HG02885 (cell line): ENCODE measurements around the gene TAS1R1.
A peak's percentile ranks its signal among the peaks of the same experiment; 100 is the strongest.

Experiments used
- ATAC-seq: cut with Tn5 transposase; IDR thresholded peaks from one replicate; pipeline ENCODE4 v1.9.1; 2021; ENCODE audit warnings: mild to moderate bottlenecking; ENCODE audit not compliant: unreplicated experiment, poor library complexity

Gene TAS1R1

DNA sequence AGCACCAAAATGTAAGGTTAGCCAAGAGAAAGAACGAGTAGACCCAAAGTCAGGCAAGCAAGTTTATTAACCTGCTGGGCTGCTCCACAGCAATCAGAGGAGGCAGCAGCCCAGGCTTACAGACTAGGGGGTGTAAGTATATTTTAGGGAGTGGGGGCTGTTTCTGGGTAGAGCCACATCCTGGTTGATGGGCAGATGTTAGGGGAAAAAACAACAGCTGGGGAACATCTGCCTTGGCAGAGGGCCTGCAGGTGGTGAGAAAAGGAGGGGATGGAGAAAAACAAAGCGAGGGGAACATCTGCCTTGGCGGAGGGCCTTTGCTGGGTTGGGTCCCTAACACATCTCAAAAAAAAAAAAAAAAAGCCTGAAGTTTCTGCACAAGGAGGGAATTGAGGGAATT lies 15.0 kb downstream of the TAS1R1 start:
- ATAC-seq, result no peak

DNA sequence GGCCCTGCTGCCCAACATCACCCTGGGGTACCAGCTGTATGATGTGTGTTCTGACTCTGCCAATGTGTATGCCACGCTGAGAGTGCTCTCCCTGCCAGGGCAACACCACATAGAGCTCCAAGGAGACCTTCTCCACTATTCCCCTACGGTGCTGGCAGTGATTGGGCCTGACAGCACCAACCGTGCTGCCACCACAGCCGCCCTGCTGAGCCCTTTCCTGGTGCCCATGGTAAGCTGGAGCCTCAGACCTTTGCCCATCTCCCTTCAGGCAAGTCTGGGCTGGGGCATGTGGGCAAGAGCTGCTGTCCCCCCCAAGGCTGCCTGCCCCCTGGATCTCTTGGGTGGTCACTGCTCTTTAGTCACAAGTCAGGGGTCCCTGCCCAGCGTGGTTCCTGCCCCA lies 15.9 kb downstream of the TAS1R1 start:
- no peak for ATAC-seq

DNA sequence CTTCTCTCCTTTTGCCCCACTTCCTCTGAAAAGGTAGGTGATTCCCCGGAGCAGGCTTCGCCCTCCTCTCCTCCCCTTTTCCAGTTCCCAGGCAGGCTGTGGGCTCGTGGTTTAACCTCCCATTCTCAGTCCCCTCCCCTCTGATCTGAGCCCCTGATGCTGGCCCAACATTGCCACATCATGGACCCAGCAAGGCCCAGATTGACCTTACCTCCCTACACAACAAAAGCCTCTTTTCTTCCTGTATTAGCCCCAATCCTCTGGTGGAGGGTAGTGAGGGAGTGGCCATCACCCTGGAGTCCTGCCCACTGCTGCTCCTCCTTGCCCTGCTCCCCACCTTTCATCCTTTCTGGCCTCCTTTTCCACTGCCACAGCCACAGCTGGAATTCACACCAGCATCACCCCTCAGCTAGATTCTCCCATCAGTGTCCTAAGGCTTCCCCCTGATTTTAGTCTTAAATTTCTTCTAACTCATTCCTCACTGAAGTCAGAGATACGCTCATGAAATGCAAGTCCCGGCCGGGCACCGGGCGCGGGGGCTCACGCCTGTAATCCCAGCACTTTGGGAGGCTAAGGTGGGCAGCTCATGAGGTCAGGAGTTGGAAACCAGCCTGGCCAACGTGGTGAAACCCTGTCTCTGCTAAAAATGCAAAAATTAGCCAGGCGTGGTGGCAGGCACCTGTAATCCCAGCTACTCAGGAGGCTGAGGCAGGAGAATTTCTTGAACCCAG lies 17.7 kb downstream of the TAS1R1 start:
- no peak for ATAC-seq

DNA sequence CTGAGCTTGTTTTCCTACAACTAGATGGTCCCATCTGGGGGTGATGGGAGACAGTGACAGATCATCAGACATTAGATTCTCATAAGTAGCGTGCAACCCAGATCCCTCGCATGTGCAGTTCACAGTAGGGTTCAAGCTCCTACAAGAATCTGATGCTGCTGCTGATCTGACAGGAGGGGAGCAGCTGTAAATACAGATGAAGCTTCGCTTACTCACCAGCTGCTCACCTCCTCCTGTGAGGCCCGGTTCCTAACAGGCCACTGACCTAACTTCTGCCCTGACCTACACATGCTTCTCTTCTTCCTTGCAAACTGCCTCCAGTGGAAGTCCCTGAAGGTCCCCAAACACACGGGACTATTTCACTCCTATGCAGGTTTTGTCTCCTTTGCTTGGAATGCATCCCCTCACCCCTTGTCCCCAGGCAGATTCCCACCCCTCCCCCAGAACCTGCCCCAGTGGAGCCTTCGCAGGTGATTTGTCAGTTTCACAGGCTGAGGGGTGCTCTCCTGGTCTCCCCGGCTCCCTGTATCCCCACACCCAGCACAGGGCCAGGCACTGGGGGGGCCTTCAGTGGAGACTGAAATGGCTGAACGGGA lies 19.0 kb downstream of the TAS1R1 start:
- ATAC-seq, result no peak

DNA sequence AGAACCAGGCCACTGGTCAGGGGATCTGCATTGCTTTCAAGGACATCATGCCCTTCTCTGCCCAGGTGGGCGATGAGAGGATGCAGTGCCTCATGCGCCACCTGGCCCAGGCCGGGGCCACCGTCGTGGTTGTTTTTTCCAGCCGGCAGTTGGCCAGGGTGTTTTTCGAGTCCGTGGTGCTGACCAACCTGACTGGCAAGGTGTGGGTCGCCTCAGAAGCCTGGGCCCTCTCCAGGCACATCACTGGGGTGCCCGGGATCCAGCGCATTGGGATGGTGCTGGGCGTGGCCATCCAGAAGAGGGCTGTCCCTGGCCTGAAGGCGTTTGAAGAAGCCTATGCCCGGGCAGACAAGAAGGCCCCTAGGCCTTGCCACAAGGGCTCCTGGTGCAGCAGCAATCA lies 19.7 kb downstream of the TAS1R1 start:
- no peak for ATAC-seq

DNA sequence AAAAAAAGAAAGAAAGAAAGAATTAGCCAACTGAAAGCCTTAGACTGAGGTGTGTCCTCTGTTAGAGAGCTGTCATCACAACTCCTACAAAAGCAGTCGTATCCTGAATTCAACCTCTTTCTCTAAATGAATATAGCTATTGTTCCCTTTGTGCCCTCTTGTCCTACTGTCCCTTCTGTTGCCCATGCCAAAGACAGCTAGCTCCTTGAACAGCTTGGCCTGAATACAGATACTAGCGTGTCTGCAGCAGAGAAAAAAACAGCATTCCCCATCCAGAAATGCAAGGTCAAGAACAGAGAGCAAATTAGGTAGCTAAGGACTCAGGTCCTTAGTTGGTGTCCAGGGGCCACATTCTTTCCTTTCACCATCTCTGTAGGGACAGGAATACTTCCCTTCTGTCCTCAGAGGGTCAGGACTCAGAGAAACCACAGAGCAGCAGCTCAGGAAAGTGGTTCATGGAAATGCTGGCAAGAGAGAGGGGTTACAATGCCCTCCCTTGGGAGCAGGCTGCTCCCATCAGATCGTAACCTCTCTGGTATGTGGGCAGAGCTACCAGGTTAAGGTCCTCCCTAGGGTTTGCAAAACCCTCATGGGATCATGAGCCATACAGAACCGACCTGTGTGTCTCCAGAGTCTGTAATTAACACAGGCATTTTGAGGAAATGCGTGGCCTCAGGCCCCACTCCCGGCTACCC lies 22.9 kb downstream of the TAS1R1 start:
- ATAC-seq, result no peak

DNA sequence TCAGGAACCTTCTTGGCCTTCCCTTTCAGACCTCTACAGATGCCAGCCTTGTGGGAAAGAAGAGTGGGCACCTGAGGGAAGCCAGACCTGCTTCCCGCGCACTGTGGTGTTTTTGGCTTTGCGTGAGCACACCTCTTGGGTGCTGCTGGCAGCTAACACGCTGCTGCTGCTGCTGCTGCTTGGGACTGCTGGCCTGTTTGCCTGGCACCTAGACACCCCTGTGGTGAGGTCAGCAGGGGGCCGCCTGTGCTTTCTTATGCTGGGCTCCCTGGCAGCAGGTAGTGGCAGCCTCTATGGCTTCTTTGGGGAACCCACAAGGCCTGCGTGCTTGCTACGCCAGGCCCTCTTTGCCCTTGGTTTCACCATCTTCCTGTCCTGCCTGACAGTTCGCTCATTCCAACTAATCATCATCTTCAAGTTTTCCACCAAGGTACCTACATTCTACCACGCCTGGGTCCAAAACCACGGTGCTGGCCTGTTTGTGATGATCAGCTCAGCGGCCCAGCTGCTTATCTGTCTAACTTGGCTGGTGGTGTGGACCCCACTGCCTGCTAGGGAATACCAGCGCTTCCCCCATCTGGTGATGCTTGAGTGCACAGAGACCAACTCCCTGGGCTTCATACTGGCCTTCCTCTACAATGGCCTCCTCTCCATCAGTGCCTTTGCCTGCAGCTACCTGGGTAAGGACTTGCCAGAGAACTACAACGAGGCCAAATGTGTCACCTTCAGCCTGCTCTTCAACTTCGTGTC lies 23.7 kb downstream of the TAS1R1 start:
- ATAC-seq, result no peak

DNA sequence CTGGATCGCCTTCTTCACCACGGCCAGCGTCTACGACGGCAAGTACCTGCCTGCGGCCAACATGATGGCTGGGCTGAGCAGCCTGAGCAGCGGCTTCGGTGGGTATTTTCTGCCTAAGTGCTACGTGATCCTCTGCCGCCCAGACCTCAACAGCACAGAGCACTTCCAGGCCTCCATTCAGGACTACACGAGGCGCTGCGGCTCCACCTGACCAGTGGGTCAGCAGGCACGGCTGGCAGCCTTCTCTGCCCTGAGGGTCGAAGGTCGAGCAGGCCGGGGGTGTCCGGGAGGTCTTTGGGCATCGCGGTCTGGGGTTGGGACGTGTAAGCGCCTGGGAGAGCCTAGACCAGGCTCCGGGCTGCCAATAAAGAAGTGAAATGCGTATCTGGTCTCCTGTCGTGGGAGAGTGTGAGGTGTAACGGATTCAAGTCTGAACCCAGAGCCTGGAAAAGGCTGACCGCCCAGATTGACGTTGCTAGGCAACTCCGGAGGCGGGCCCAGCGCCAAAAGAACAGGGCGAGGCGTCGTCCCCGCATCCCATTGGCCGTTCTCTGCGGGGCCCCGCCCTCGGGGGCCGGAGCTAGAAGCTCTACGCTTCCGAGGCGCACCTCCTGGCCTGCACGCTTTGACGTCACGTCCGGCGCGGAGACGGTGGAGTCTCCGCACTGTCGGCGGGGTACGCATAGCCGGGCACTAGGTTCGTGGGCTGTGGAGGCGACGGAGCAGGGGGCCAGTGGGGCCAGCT lies 24.4 kb downstream of the TAS1R1 start, which contains the start of gene ZBTB48:
TSS of gene ZBTB48 (plus strand) at position 621 of the 745 bp plus-strand sequence. CDS start 616 bp downstream, outside the sequence.
- ATAC-seq, result peak; percentile 92

DNA sequence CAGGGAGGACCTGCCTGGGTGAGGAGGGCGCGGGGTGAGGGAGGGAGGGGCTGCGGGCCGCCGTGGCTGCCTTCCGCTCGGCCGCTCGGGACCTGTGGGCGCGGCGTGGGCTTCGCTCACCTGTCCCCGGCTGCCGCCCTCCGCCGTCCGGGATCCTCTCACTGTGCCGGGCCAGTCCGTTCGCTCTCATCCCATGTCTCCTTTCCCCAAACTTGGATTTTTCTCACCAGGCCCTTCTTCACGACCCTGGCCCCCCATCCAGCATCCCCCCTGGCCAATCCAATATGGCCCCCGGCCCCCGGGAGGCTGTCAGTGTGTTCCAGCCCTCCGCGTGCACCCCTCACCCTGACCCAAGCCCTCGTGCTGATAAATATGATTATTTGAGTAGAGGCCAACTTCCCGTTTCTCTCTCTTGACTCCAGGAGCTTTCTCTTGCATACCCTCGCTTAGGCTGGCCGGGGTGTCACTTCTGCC lies 25.0 kb downstream of the TAS1R1 start:
- ATAC-seq, result no peak

DNA sequence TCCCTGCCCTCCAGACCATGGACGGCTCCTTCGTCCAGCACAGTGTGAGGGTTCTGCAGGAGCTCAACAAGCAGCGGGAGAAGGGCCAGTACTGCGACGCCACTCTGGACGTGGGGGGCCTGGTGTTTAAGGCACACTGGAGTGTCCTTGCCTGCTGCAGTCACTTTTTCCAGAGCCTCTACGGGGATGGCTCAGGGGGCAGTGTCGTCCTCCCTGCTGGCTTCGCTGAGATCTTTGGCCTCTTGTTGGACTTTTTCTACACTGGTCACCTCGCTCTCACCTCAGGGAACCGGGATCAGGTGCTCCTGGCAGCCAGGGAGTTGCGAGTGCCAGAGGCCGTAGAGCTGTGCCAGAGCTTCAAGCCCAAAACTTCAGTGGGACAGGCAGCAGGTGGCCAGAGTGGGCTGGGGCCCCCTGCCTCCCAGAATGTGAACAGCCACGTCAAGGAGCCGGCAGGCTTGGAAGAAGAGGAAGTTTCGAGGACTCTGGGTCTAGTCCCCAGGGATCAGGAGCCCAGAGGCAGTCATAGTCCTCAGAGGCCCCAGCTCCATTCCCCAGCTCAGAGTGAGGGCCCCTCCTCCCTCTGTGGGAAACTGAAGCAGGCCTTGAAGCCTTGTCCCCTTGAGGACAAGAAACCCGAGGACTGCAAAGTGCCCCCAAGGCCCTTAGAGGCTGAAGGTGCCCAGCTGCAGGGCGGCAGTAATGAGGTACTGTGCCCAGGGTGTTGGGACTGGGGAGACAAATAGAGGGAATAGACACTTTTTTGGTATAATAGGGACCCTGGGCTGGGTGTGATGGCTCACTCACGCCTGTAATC lies 25.7 kb downstream of the TAS1R1 start:
- no peak for ATAC-seq

DNA sequence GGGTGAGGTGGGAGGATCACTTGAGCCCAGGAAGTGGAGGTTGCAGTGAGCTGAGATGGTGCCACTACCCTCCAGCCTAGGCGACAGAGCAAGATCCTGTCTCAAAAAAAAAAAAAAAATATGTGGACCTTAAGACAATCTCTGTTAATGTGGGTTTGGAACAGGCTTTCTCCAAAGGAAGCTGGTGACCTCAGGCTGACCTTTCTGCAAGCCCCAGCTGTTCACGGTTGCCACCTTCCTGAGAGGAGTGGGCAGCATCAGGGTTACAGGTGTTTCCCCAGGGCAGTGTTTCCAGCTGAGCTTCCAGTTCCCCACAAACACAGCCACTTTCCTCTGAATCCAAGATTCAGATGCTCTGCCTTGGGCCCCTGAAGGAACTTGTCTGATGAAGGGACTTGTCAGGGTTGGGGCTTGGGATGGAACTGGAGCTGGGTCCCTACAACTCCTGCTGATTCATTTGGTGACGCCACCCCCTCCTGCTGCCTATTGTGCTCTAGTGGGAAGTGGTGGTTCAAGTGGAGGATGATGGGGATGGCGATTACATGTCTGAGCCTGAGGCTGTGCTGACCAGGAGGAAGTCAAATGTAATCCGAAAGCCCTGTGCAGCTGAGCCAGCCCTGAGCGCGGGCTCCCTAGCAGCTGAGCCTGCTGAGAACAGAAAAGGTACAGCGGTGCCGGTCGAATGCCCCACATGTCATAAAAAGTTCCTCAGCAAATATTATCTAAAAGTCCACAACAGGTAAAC lies 26.6 kb downstream of the TAS1R1 start:
- no peak for ATAC-seq

DNA sequence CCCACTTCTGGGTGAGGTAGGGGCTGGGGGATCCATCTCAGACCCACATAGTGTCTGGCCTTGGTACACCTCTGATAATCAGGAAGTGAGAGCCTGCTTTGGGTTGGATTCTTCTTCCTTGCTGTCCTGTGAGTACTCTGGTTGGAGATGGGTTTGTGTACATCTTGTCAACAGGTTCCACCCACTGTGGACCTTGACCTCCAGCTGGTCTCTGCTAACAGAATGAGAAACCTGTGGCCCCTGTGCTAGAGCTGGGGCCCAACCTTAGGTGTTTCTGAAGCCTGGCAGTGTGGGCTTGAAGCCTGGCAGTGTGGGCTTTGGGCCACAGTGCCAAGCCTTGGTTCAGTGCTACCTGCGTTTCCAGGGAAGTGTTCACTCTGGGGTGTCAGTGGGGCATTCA lies 27.3 kb downstream of the TAS1R1 start:
- ATAC-seq, result no peak

DNA sequence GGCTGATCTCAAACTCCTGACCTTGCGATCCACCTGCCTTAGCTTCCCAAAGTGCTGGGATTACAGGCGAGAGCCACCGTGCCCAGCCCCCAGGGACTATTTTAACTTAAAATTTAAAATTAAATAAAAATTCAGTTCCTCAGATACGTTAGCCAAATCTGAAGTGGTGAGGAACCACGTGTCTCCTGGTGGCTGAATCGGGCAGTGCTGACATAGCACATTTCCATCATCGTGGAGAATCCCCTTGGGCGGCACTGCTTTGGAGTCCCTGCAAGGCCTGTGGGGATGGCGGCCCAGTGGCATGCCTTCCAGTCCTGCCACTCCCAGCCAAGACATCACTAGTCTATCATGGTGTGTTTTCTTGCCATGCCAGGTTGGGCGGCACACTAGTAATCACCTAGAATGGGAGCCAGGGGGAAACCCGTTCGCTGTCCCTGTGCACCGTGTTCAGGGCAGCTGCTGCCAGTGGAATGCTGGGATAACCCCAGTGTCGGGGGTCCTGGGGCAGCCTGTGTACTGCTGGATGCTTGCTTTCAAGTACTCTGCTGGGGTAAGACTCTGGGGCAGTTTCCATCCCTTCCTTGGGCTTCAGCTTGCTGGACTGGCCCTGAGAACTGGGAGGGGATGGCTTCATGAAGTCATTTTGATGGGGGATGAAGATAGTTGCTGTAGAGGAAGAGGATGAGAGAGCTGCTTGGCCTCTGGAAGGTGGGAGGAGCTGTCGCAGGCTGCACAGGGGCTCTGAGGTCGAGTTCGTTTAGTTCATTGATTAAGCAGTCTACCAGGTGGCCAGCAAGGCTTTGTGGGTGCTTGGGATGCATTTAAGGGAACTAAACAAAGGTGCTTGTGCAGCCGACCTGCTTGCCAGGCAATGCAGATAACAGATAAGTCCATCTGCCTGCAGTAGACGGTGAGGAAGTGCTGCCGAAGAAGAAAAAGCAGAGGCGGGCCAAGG lies 29.3 kb downstream of the TAS1R1 start:
- no peak for ATAC-seq

DNA sequence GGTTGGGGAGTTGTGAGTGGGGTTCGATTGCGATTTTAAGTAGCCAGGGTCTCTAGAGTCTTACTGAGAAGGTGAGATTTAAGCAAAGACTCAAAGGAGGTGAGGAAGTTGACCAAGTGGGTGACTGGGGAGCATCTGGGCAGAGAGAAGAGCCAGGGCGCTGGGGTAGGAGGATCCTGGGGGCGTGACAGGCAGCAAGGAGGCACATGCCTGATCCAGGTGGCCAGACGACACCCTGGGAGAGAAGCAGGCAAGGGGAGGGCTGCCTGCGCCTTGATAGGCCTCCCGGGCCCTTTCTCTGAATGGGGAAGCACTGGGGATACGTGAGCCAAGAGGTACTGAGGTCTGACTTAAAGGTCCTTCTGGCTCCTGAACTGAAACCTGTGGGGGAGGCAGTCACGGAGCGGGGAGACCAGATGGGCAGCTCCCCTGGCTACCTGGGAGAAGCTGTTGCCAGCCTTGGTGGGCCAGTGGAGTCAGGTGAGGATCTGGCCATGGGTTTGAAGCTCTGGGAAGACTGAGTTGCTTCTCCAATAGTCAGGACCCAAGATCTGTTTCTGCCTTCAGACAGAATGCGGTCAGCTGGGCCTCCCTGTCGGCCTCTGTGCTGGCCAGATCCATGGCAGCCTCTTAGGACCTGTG lies 30.1 kb downstream of the TAS1R1 start:
- no peak for ATAC-seq

DNA sequence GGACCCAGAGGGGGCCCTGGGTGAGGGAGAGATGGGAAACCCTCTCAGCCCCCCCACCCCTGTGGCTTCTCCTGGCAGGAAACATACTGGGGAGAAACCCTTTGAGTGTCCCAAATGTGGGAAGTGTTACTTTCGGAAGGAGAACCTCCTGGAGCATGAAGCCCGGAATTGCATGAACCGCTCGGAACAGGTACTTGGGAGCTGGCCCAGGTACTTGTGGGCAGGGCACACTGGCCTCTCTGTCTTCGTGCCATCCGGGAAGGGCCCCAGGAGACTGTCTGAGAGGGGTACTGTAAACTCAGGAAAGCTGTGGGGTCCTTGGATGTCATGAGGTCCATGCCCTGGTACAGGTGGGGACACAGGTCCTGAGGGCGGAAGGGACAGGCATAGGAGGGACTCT lies 30.7 kb downstream of the TAS1R1 start:
- no peak for ATAC-seq

DNA sequence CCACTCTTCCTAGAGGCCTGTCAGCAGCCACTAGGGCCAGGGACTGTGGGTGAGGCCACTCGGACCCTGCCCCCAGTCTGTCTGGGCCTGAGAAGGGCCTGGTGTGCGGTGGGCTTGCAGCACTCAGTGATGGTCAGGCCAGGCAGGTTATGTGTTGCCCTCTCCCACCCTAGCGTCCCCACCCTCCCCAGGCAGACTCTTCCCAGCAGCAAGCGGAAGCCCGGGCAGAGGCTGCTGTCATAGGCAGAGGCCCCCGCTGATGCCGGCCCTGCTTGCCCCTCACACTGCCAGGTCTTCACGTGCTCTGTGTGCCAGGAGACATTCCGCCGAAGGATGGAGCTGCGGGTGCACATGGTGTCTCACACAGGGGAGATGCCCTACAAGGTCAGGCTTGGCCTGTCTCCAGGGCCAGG lies 31.3 kb downstream of the TAS1R1 start:
- no peak for ATAC-seq
